Transverse colon (tissue), 3 donors: ENCODE measurements around the gene TNFAIP8L3.

Source experiments
- CTCF ChIP-seq, 5 experiments: fragments of 200-600 bp in 3 of 5; fragments of 450-650 bp in 2 of 5; sonication (generic) in 3 of 5; IDR thresholded peaks; 1 replicate in 2 of 5; 2 replicates in 3 of 5; pipeline ENCODE4 v1.5.1; 2016 to 2017; ENCODE audit warnings: antibody characterized with exemption in 5 of 5, inconsistent platforms in 3 of 5, mild to moderate bottlenecking in 2 of 5, moderate library complexity in 1 of 5
- EP300 ChIP-seq: sonication (generic); formaldehyde crosslinking; IDR thresholded peaks from one replicate; pipeline ENCODE4 v1.6.1; 2017; ENCODE audit warnings: antibody characterized with exemption, low read depth
- POLR2A ChIP-seq: fragments of 450-650 bp; IDR thresholded peaks from one replicate; pipeline ENCODE4 v1.6.1; 2016; ENCODE audit warnings: antibody characterized with exemption, mild to moderate bottlenecking, moderate library complexity

GRCh38 chr15:51090753-51091152 lies 4.0 kb downstream of the TNFAIP8L3 start:
- TF ChIP-seq POLR2A (no peak), CTCF (IDR thresholded peaks at IDR 0.05) (no peak), EP300 (no peak)
